NCI-H345 treated with DMSO at 0.1 percent for 48 hours (cell line): ENCODE data around the gene EML1.

Source experiments
- DNase-seq: peaks from one replicate; lab custom pipeline; 2025; ENCODE audit not compliant: unreplicated experiment; lab: John Stamatoyannopoulos, UW

EML1 gene

GRCh38 chr14:99862136-99862535, 68.9 kb downstream of the EML1 start:
- DNase-seq: no peak

- no peak for DNase-seq
Observed at GRCh38 chr14:99863059-99863458, 69.8 kb downstream of the EML1 start.

- DNase-seq: no peak
Observed at GRCh38 chr14:99865408-99865807, 72.2 kb downstream of the EML1 start.

- DNase-seq: no peak
Observed at GRCh38 chr14:99870617-99871016, 77.4 kb downstream of the EML1 start.

GRCh38 chr14:99871771-99872170, 78.6 kb downstream of the EML1 start:
- DNase-seq: no peak

GRCh38 chr14:99872786-99873440, 79.7 kb downstream of the EML1 start:
- DNase-seq: no peak

GRCh38 chr14:99873653-99874052, 80.4 kb downstream of the EML1 start:
- no peak for DNase-seq

- no peak for DNase-seq
Observed at GRCh38 chr14:99874306-99874705, 81.1 kb downstream of the EML1 start.

- DNase-seq: no peak
Observed at GRCh38 chr14:99875421-99875820, 82.2 kb downstream of the EML1 start.

GRCh38 chr14:99875836-99876235, 82.6 kb downstream of the EML1 start:
- DNase-seq: no peak

- no peak for DNase-seq
Observed at GRCh38 chr14:99876406-99876805, 83.2 kb downstream of the EML1 start.

- DNase-seq: no peak
Observed at GRCh38 chr14:99878563-99878962, 85.3 kb downstream of the EML1 start.

GRCh38 chr14:99879401-99880295, 86.4 kb downstream of the EML1 start:
- no peak for DNase-seq

GRCh38 chr14:99880651-99881420, 87.6 kb downstream of the EML1 start:
- no peak for DNase-seq

- DNase-seq: no peak
Observed at GRCh38 chr14:99883866-99884650, 90.8 kb downstream of the EML1 start.

- DNase-seq: peak; percentile 76
Observed at GRCh38 chr14:99884834-99885648, 91.8 kb downstream of the EML1 start.

GRCh38 chr14:99885649-99885958, 92.4 kb downstream of the EML1 start:
- DNase-seq: no peak

GRCh38 chr14:99887407-99887806, 94.2 kb downstream of the EML1 start:
- DNase-seq: no peak

GRCh38 chr14:99888149-99888548, 94.9 kb downstream of the EML1 start:
- no peak for DNase-seq

- DNase-seq: no peak
Observed at GRCh38 chr14:99889268-99889667, 96.1 kb downstream of the EML1 start.
